ENCODE data around the gene KCNMB4.

KCNMB4 gene

DNA sequence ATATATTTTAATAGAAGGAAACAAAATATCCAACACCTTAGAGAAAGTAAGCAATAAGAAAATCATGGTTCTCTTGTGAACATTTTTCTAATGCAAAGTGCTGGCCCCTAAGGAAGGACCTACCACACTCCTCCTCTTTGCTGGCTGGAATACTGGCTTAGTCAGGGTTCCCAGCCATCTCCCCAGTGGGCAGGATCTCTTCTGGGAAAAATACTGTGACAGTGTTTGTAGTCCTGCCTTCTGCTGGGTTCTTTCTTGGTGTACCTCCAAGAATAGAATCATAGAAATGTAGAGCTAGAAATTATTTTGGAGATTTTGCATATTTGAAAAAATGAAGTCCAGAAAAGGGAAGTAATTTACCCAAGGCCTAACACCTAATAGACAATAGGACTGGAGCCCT is 31.9 kb downstream of the KCNMB4 start:
- TF ChIP-seq, protein P1, sequence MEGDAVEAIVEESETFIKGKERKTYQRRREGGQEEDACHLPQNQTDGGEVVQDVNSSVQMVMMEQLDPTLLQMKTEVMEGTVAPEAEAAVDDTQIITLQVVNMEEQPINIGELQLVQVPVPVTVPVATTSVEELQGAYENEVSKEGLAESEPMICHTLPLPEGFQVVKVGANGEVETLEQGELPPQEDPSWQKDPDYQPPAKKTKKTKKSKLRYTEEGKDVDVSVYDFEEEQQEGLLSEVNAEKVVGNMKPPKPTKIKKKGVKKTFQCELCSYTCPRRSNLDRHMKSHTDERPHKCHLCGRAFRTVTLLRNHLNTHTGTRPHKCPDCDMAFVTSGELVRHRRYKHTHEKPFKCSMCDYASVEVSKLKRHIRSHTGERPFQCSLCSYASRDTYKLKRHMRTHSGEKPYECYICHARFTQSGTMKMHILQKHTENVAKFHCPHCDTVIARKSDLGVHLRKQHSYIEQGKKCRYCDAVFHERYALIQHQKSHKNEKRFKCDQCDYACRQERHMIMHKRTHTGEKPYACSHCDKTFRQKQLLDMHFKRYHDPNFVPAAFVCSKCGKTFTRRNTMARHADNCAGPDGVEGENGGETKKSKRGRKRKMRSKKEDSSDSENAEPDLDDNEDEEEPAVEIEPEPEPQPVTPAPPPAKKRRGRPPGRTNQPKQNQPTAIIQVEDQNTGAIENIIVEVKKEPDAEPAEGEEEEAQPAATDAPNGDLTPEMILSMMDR (IDR thresholded peaks at IDR 0.05; ENCODE audit: extremely low read depth, missing control alignments) = no peak
- DNase-seq (ENCODE audit: low spot score) = no peak

DNA sequence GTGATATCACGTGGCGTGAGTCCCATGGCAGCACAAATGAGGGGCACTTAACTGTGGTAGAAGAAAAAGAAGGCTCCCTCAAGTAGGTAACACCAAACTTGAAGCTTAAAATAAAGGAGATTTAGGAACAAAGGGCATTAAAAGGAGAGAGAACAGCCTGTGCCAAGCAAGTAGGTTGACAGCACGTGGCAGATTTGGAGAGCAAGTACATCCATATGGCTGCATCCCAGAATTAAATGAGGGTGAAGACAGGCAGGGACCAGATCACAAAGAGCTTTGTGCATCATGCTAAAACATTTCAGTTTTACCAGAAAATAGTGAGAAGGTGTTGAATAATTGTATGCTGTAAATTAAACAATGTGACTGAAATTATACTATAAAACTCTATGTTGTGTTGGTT is 32.8 kb downstream of the KCNMB4 start:
- no peak for DNase-seq (ENCODE audit: low spot score)
- TF ChIP-seq, protein P1 (IDR thresholded peaks at IDR 0.05; ENCODE audit: extremely low read depth, missing control alignments) = no peak

DNA sequence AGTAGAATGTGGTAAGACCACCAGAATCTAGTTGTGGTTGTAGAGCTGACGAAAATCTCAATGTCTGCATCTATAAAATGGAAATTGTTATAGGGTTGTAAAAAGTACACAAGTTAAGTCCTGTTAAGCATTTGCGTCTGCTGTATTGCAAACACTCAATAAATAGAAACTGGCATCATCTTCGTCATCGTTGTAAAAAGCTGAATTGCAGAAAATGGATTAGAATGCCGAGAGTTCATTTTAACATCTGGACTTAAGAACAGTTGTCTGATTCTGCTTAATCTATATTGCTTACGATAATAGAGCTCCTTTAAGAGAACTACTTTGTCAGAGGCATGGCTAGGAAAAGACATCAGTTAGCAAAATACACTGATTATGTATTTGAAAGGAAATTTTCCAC is 33.2 kb downstream of the KCNMB4 start:
- DNase-seq (ENCODE audit: low spot score) = no peak
- TF ChIP-seq, protein P1 (IDR thresholded peaks at IDR 0.05; ENCODE audit: extremely low read depth, missing control alignments) = no peak

DNA sequence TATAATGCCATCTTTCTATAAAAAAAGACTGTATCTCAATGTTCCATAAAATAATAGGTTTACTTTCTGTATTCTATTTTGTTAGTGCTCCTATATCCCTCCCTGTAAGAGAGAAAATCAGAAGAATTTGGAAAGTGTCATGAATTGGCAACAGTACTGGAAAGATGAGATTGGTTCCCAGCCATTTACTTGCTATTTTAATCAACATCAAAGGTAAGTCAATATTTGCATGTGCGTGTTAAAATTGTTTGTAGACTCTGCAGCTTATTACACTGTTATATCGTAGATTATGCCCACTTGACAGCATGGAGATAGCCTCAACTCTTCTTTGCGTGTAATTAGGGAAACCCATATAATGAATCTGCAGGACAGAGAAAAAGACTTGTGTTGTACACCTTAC is 34.0 kb downstream of the KCNMB4 start:
- DNase-seq (ENCODE audit: low spot score) = no peak
- TF ChIP-seq, protein P1 (IDR thresholded peaks at IDR 0.05; ENCODE audit: extremely low read depth, missing control alignments) = no peak

DNA sequence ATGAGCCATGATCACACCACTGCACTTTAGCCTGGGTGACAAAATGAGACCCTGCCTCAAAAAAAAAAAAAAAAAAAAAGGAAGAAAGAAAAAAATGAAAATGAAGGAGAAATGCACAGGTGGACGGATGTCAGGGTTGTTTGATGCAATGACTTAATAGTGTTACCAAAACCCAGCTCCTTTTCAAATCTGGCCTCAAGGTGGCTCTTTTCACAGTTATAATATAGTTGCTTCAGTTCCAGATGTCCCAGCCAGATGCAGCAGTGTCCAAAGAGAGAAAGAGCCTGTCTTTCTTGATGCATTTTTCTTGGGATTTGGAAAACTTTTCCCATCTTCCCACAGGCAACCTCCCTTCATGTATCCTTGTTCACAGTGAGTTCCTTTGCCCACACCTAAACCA is 36.5 kb downstream of the KCNMB4 start:
- TF ChIP-seq, protein P1 (IDR thresholded peaks at IDR 0.05; ENCODE audit: extremely low read depth, missing control alignments) = no peak
- DNase-seq (ENCODE audit: low spot score) = no peak

DNA sequence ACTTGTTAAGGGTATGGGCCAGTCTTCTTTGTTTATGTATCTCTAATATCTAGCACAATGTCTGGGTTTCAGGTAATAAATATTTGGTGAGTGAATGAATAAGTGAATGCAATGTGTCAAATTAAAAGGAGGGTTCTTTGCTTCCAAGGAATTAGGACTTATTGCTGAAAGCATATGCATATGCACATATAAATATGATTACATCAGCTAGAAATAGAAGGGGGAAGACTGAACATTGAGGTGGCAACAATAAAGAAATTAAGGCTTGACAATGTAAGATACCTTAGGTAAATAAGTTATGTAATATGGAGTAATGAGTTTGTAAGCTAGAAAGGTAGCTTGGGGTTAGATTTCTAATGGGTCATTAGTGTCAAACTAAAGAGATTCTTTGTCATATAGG is 37.7 kb downstream of the KCNMB4 start:
- no peak for DNase-seq (ENCODE audit: low spot score)
- TF ChIP-seq, protein P1 (IDR thresholded peaks at IDR 0.05; ENCODE audit: extremely low read depth, missing control alignments) = no peak

DNA sequence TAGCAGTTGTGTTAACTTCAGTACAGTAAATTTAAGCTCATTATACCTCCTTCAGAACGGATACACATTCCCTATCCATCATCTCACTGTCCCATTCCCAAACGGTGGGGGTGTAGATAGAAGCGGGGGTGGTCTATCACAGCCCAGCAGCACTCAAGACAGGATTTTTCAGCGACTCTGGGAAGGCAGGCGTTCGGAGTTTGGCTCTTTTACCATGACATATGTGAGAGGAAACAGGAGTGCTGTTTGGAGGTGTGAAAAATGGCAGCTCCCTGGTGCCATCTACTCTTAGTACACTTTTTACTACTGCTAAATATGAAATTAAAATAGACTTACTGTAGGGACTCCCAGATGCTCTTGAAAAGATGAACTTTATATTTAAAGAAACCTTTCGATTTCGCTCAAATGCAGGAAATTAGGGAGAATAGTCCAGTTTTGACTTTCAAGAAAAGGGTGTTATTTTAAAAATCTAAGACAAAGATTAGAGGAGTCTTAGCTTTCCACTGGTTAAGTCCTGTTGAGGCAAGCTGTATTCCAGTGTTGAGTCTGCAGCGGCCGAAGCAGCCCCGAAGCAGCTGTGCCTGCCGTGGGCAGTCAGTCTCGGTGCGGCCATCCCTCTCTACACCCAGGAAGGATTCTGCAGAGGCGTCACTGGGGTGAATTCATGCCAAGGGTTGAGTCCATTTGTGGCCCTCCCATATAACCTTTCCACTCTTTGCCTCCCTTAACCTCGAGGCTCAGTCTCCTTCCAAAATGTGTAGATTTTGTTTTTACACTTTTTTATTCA is 42.1 kb downstream of the KCNMB4 start:
- TF ChIP-seq, protein P1 (IDR thresholded peaks at IDR 0.05; ENCODE audit: extremely low read depth, missing control alignments) = no peak
- DNase-seq (ENCODE audit: low spot score) = no peak
